HepG2 (cell line): ENCODE data around the gene CTRL. TPM values are rescaled to one million over a fixed set of nuclear protein-coding genes. Genes with fewer than 3 reads are reported as not detected.
A peak's percentile ranks its signal among the peaks of the same experiment; 100 is the strongest.

Source experiments
- ARID2 ChIP-seq: sonication (generic); formaldehyde crosslinking; IDR thresholded peaks from 2 replicates; pipeline ENCODE4 v1.8.1; 2022; ENCODE audit warnings: mild to moderate bottlenecking, missing genetic modification reagents, borderline replicate concordance
- HOXA9 ChIP-seq: sonication (generic); formaldehyde crosslinking; IDR thresholded peaks from 2 replicates; pipeline ENCODE4 v1.8.1; 2022; ENCODE audit warnings: missing genetic modification reagents, mild to moderate bottlenecking, moderate library complexity, borderline replicate concordance
- JARID2 ChIP-seq: sonication (generic); formaldehyde crosslinking; IDR thresholded peaks from 2 replicates; pipeline ENCODE4 v1.8.1; 2023; ENCODE audit warnings: missing genetic modification reagents, inconsistent platforms; ENCODE audit not compliant: insufficient replicate concordance
- MLLT10 ChIP-seq: sonication (generic); formaldehyde crosslinking; IDR thresholded peaks from 2 replicates; pipeline ENCODE4 v1.4.0; 2020; ENCODE audit warnings: missing genetic modification reagents
- MYNN ChIP-seq: sonication (generic); formaldehyde crosslinking; IDR thresholded peaks from 2 replicates; pipeline ENCODE4 v1.4.0; 2020; ENCODE audit warnings: mild to moderate bottlenecking, low read depth, missing genetic modification reagents
- NFATC3 ChIP-seq: sonication (generic); formaldehyde crosslinking; IDR thresholded peaks from 2 replicates; pipeline ENCODE4 v1.5.1; 2020; ENCODE audit warnings: mild to moderate bottlenecking, missing genetic modification reagents
- NONO ChIP-seq, 2 experiments: fragments of 450-650 bp in 1 of 2; sonication (generic) in 1 of 2; formaldehyde crosslinking in 1 of 2; IDR thresholded peaks in 1 of 2; conservative IDR thresholded peaks in 1 of 2; 2 replicates each; pipeline versions ENCODE4 v1.6.1 to v1.8.0; 2017 to 2022; ENCODE audit warnings: mild to moderate bottlenecking in 1 of 2, missing genetic modification reagents in 1 of 2, moderate library complexity in 1 of 2
- PAX8 ChIP-seq: sonication (generic); formaldehyde crosslinking; IDR thresholded peaks from 2 replicates; pipeline ENCODE4 v1.8.0; 2022; ENCODE audit warnings: mild to moderate bottlenecking, missing genetic modification reagents, borderline replicate concordance
- POLR2A ChIP-seq, 2 experiments: IDR thresholded peaks; 2 replicates each; pipeline ENCODE4 v1.6.1; 2011; ENCODE audit warnings: low read depth in 2 of 2, low read length in 2 of 2, mild to moderate bottlenecking in 1 of 2, moderate library complexity in 1 of 2; ENCODE audit not compliant: insufficient read depth in 1 of 2
- SMC3 ChIP-seq: IDR thresholded peaks from 2 replicates; pipeline ENCODE4 v1.6.1; 2011; ENCODE audit warnings: low read length, improper control_type of control experiment
- TRIM24 ChIP-seq: sonication (generic); formaldehyde crosslinking; IDR thresholded peaks from 2 replicates; pipeline ENCODE4 v1.8.0; 2022; ENCODE audit warnings: mild to moderate bottlenecking, missing genetic modification reagents
- ZKSCAN5 ChIP-seq: sonication (generic); formaldehyde crosslinking; IDR thresholded peaks from 2 replicates; pipeline ENCODE4 v1.5.1; 2020; ENCODE audit warnings: mild to moderate bottlenecking, missing genetic modification reagents
- ZNF501 ChIP-seq: sonication (generic); formaldehyde crosslinking; IDR thresholded peaks from 2 replicates; pipeline ENCODE4 v1.5.1; 2020; ENCODE audit warnings: mild to moderate bottlenecking, moderate library complexity, missing genetic modification reagents
- ZNF713 ChIP-seq: sonication (generic); formaldehyde crosslinking; IDR thresholded peaks from 2 replicates; pipeline ENCODE4 v1.4.0; 2020; ENCODE audit warnings: mild to moderate bottlenecking, missing genetic modification reagents
- ZNF883 ChIP-seq: sonication (generic); formaldehyde crosslinking; IDR thresholded peaks from 2 replicates; pipeline ENCODE4 v1.5.1; 2020; ENCODE audit warnings: mild to moderate bottlenecking, missing genetic modification reagents; ENCODE audit errors: not compliant biosample characterization
- polyA plus RNA-seq, 8 experiments: library from polyadenylated mRNA; depleted of rRNA in 3 of 8; stranded (reverse) in 7 of 8; unstranded in 1 of 8; fragments of >200 nt; fragmentation: Illumina TruSeq in 4 of 8; extraction: Trizol in 4 of 8; gene quantifications; 2 replicates each; pipeline versions ENCODE4 v1.2.1 to v1.2.3, GENCODE V29; 2011 to 2016; ENCODE audit warnings: low read depth in 4 of 8, missing spikeins in 1 of 8, mixed read lengths in 1 of 8; ENCODE audit not compliant: insufficient read depth in 1 of 8
- total RNA-seq, 5 experiments: library from RNA; depleted of rRNA; stranded (reverse); fragments of >200 nt; fragmentation: Illumina TruSeq; extraction: Trizol; gene quantifications; 2 replicates each; pipeline ENCODE4 v1.2.3, GENCODE V29; 2016; ENCODE audit warnings: low read depth in 1 of 5
- TF ChIP-seq, protein P1 (sequence below): sonication (generic); formaldehyde crosslinking; IDR thresholded peaks from 2 replicates; pipeline ENCODE4 v1.5.0; 2020; ENCODE audit warnings: missing genetic modification reagents
- TF ChIP-seq, protein P2 (sequence below): IDR thresholded peaks from 2 replicates; pipeline ENCODE4 v1.6.1; 2016; ENCODE audit warnings: mild to moderate bottlenecking
- TF ChIP-seq, protein P3 (sequence below): sonication (generic); formaldehyde crosslinking; IDR thresholded peaks from 2 replicates; pipeline ENCODE4 v1.5.1; 2020; ENCODE audit warnings: mild to moderate bottlenecking, missing genetic modification reagents, borderline replicate concordance

CTRL gene
- total and polyA plus RNA-seq, 2 of the 13 experiments (the other 11 are each of a cell fraction or from before 2014, with no cell fraction given), result 1.9 to 2.7 TPM

DNA sequence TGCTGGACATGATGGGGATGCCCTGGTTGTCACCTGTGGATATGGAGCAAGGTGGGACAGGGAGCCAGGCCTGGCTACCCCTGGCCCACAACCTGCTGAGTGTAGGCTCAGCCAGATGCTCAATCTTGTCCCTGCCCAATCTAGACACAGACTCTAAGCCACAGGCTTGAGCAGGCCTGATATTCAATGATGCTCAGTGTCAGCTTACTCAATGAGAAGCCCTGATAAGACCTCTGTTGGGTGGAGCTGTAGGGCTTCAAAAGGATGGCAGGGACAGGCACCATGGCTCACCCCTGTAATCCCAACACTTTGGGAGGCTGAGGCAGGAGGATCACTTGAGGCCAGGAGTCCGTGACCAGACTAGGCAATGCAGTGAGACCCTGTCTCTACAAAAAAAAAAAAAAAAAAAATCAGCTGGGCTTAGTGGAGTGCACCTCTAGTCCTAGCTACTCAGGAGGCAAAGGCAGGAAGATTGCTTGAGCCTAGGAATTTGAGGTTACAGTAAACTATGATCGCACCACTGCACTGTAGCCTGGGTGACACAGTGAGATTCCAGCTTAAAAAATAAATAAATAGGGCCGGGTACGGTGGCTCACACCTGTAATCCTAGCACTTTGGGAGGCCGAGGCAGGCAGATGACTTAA, 8.9 kb upstream of the CTRL start (continued):
- peak; percentile 68; the same call in 1 of the 2 replicates for TF ChIP-seq ARID2 (CRISPR knock-in tag)
- TF ChIP-seq ZNF713 (CRISPR knock-in tag), result no peak
- TF ChIP-seq HOXA9, result 0 out of 2 replicates have a peak, but pooled peaks have one; percentile 46
- TF ChIP-seq MLLT10, result no peak
- no peak for TF ChIP-seq TRIM24
- TF ChIP-seq ZNF883 (CRISPR knock-in tag), result no peak
- no peak for TF ChIP-seq ZKSCAN5
- no peak for TF ChIP-seq MYNN (CRISPR knock-in tag)
- no peak for TF ChIP-seq NONO (IDR thresholded peaks at IDR 0.05)
- 0 out of 2 replicates have a peak, but pooled peaks have one; percentile 21 for TF ChIP-seq NONO (CRISPR knock-in tag; conservative IDR thresholded peaks at IDR 0.05)
- TF ChIP-seq, protein P1, sequence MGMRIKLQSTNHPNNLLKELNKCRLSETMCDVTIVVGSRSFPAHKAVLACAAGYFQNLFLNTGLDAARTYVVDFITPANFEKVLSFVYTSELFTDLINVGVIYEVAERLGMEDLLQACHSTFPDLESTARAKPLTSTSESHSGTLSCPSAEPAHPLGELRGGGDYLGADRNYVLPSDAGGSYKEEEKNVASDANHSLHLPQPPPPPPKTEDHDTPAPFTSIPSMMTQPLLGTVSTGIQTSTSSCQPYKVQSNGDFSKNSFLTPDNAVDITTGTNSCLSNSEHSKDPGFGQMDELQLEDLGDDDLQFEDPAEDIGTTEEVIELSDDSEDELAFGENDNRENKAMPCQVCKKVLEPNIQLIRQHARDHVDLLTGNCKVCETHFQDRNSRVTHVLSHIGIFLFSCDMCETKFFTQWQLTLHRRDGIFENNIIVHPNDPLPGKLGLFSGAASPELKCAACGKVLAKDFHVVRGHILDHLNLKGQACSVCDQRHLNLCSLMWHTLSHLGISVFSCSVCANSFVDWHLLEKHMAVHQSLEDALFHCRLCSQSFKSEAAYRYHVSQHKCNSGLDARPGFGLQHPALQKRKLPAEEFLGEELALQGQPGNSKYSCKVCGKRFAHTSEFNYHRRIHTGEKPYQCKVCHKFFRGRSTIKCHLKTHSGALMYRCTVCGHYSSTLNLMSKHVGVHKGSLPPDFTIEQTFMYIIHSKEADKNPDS (CRISPR knock-in tag), result no peak
- no peak for TF ChIP-seq SMC3
- TF ChIP-seq, protein P2, sequence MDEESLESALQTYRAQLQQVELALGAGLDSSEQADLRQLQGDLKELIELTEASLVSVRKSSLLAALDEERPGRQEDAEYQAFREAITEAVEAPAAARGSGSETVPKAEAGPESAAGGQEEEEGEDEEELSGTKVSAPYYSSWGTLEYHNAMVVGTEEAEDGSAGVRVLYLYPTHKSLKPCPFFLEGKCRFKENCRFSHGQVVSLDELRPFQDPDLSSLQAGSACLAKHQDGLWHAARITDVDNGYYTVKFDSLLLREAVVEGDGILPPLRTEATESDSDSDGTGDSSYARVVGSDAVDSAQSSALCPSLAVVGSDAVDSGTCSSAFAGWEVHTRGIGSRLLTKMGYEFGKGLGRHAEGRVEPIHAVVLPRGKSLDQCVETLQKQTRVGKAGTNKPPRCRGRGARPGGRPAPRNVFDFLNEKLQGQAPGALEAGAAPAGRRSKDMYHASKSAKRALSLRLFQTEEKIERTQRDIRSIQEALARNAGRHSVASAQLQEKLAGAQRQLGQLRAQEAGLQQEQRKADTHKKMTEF (CRISPR knock-in tag), result 0 out of 2 replicates have a peak, but pooled peaks have one; percentile 4
- no peak for TF ChIP-seq JARID2 (CRISPR knock-in tag)
- no peak for TF ChIP-seq NFATC3 (CRISPR knock-in tag)
- TF ChIP-seq, protein P3, sequence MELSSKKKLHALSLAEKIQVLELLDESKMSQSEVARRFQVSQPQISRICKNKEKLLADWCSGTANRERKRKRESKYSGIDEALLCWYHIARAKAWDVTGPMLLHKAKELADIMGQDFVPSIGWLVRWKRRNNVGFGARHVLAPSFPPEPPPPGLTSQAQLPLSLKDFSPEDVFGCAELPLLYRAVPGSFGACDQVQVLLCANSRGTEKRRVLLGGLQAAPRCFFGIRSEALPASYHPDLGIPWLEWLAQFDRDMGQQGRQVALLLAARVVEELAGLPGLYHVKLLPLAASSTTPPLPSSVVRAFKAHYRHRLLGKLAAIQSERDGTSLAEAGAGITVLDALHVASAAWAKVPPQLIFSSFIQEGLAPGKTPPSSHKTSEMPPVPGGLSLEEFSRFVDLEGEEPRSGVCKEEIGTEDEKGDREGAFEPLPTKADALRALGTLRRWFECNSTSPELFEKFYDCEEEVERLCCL (CRISPR knock-in tag), result no peak
- peak; percentile 57; the same call in 1 of the 2 replicates for TF ChIP-seq ZNF501
- TF ChIP-seq PAX8 (CRISPR knock-in tag), result no peak
- peak in 1 of 2 experiments; percentile 48; a peak in 1 of 4 replicates for TF ChIP-seq POLR2A (IDR thresholded peaks at IDR 0.05; ENCODE audit: insufficient read depth in 1 of 2, low read depth in 2 of 2, low read length in 2 of 2)
